ENCODE data around the gene LHX2.

Gene LHX2

GRCh38 chr9:124033967-124034366, 22.4 kb downstream of the LHX2 start:
- Histone ChIP-seq H3K36me3 (ENCODE audit: insufficient read depth) (no peaks in the 10 kb centered on the region), H2AFZ (ENCODE audit: low read depth) (no peak overlapping the region), H3K4me3 (IDR thresholded peaks at IDR 0.05; ENCODE audit: insufficient read depth, low read depth, low read length) (no peak overlapping the region), H3K4me1 (ENCODE audit: low read depth, poor library complexity, severe bottlenecking) (no peaks in the 10 kb centered on the region), H3K27me3 (ENCODE audit: insufficient read depth, low read depth) (no peaks in the 10 kb centered on the region; the same call in 1 of the 2 replicates), H4K20me1 (ENCODE audit: insufficient read depth) (no peaks in the 10 kb centered on the region), H3K9ac (no peak overlapping the region), H3K4me2 (no peak overlapping the region), H3K79me2 (ENCODE audit: insufficient read depth, low read depth) (no peaks in the 10 kb centered on the region), H3K27ac (no peak overlapping the region)
- TF ChIP-seq CTCF (conservative IDR thresholded peaks at IDR 0.05; ENCODE audit: low read depth, low read length), result no peak

- Histone ChIP-seq H4K20me1 (ENCODE audit: insufficient read depth) (no peaks in the 10 kb centered on the region), H3K27ac (no peak overlapping the region), H3K4me2 (no peak overlapping the region), H3K36me3 (ENCODE audit: insufficient read depth) (no peaks in the 10 kb centered on the region), H3K79me2 (ENCODE audit: insufficient read depth, low read depth) (no peaks in the 10 kb centered on the region), H3K4me1 (ENCODE audit: low read depth, poor library complexity, severe bottlenecking) (no peaks in the 10 kb centered on the region), H3K4me3 (IDR thresholded peaks at IDR 0.05; ENCODE audit: insufficient read depth, low read depth, low read length) (no peak overlapping the region), H2AFZ (ENCODE audit: low read depth) (no peak overlapping the region), H3K27me3 (ENCODE audit: insufficient read depth, low read depth) (no peaks in the 10 kb centered on the region; the same call in 1 of the 2 replicates), H3K9ac (no peak overlapping the region)
- no peak for TF ChIP-seq CTCF (conservative IDR thresholded peaks at IDR 0.05; ENCODE audit: low read depth, low read length)
Observed at GRCh38 chr9:124035001-124035650, 23.6 kb downstream of the LHX2 start.

GRCh38 chr9:124036578-124036977, 25.0 kb downstream of the LHX2 start:
- Histone ChIP-seq H3K27me3 (ENCODE audit: insufficient read depth, low read depth) (peaks cover 3% of the 10 kb centered on the region; the same call in 1 of the 2 replicates), H3K79me2 (ENCODE audit: insufficient read depth, low read depth) (no peaks in the 10 kb centered on the region), H3K4me3 (IDR thresholded peaks at IDR 0.05; ENCODE audit: insufficient read depth, low read depth, low read length) (no peak overlapping the region), H2AFZ (ENCODE audit: low read depth) (no peak overlapping the region), H3K36me3 (ENCODE audit: insufficient read depth) (no peaks in the 10 kb centered on the region), H3K4me2 (no peak overlapping the region), H3K9ac (no peak overlapping the region), H3K4me1 (ENCODE audit: low read depth, poor library complexity, severe bottlenecking) (no peaks in the 10 kb centered on the region), H4K20me1 (ENCODE audit: insufficient read depth) (no peaks in the 10 kb centered on the region), H3K27ac (no peak overlapping the region)
- no peak for TF ChIP-seq CTCF (conservative IDR thresholded peaks at IDR 0.05; ENCODE audit: low read depth, low read length)

- H3K36me3 ChIP-seq (ENCODE audit: insufficient read depth), result no peaks in the 10 kb centered on the region
- no peaks in the 10 kb centered on the region for H3K79me2 ChIP-seq (ENCODE audit: insufficient read depth, low read depth)
- H3K27ac ChIP-seq, result no peak overlapping the region
- no peak overlapping the region for H2AFZ ChIP-seq (ENCODE audit: low read depth)
- no peak overlapping the region for H3K4me2 ChIP-seq
- no peaks in the 10 kb centered on the region for H4K20me1 ChIP-seq (ENCODE audit: insufficient read depth)
- H3K4me1 ChIP-seq (ENCODE audit: low read depth, poor library complexity, severe bottlenecking), result no peaks in the 10 kb centered on the region
- H3K4me3 ChIP-seq (IDR thresholded peaks at IDR 0.05; ENCODE audit: insufficient read depth, low read depth, low read length), result no peak overlapping the region
- TF ChIP-seq CTCF (conservative IDR thresholded peaks at IDR 0.05; ENCODE audit: low read depth, low read length), result no peak
- H3K27me3 ChIP-seq (ENCODE audit: insufficient read depth, low read depth), result peaks cover 3% of the 10 kb centered on the region; the same call in 1 of the 2 replicates
- no peak overlapping the region for H3K9ac ChIP-seq
Observed at GRCh38 chr9:124037790-124038189, 26.2 kb downstream of the LHX2 start.
